Measurements from ENCODE around the gene ADGRD1.
"Not testable (repeated sequence)": the region's sequence is repeated elsewhere in the genome, so short reads cannot be mapped to it uniquely, and the experiment has no call there.

ADGRD1 gene

GRCh38 chr12:130937546-130937945 lies 16.2 kb upstream of the ADGRD1 start:
- DNase-seq (ENCODE audit: low read depth): not testable (repeated sequence)

DNA sequence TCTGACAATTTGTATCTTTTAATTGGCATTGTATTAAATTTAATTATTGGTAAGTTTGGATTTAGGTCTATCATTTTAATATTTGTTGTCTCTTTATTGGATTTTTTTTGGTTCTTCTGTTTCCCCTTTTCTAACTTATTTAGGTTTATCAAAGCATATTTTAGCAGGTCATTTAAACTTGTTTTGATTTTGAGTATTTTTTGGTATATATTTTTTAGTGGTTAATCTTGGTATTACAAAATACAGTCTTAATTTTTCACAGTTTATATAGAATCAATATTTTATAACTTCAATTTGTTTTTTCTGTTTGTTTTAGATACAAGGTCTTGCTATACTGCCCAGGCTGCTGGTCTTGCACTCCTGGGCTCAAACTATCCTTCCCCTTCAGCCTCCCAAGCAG lies 15.5 kb upstream of the ADGRD1 start:
- no peak for DNase-seq (ENCODE audit: low read depth)

GRCh38 chr12:130944878-130945277 lies 8.8 kb upstream of the ADGRD1 start:
- no peak for DNase-seq (ENCODE audit: low read depth)

DNA sequence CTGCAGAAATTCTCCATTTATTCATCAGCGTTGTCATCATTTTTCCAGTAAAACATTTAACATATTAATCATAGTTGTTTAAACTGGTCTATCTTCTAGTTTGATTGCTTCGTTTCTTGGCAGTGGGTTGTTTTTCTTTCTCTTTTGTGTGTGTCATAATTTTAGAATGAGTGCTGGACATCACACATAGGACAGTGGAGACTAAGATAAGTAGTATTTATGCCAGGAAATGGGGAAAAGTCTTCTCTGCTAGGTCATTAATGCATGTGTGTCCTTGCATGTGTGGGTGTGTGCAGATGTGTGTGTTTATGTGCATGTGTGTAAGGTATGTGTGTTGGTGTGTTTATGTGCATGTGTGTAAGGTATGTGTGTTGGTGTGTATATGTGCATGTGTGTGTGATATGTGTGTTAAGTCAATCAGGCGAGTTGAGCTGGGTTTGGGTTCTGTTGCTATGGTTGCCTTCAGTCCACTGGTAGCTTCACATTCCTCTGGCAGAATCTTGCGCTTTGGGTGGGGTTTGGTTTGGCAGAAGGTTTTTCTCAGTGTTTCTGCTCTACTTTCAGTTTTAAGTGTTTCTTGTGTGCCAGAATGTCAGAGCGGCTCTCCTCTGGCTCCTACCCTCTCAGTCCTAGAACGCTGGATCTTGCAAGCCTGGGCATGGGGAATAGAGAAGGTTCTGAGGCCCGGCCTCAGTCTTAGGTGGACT lies 7.8 kb upstream of the ADGRD1 start:
- DNase-seq (ENCODE audit: low read depth): no peak

DNA sequence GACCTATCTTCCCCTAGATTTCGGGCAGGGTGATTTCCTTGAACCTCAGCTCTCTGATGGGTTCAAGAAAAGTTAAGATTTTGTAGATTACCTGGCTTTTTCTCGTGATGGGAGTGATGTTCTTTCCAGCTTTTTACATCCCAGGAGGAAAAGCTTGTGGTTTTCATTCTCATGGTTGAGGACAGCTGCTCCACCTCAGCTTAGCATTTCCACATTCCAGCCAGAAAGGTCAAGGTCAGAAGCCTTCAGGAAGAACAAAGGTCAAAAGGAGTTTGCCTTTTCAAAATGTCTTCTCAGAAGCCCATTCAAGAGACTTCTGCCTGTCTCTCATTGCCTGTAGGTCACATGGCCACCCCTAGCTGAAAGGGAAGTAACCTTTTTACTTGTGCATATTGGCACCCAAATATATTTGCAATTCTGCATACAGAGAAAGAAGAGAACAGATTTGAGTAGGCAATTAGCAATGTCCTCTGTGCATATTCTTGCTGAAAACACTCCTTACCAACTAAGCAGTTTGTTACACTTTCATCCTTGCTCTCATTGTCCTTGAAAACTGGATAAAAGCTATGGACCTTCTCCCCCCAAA lies 6.6 kb upstream of the ADGRD1 start:
- DNase-seq (ENCODE audit: low read depth): no peak

DNA sequence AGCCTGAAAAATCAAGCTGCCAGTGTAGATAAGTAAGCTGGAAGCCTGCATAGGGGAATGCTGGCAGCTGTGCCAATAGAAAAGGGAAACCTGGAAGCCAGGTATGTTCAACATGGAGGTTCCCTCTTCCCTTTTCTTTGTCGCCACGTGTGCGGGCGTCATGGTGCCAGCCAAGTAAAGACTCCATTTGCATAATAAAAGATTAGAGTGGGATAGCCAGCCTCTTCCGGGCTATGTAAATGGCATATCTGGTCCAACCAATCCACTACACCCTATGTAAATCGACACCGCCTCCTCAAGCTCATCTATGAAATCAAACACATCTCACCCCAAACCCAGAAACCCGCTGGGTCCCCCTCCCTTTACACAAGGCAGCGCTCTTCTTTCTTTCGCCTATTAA lies 5.6 kb upstream of the ADGRD1 start:
- DNase-seq (ENCODE audit: low read depth): no peak

- no peak for DNase-seq (ENCODE audit: low read depth)
Measured at GRCh38 chr12:130948751-130949150, 5.0 kb upstream of the ADGRD1 start.

- no peak for DNase-seq (ENCODE audit: low read depth)
Measured at GRCh38 chr12:130949806-130950205, 3.9 kb upstream of the ADGRD1 start.

- DNase-seq (ENCODE audit: low read depth): no peak
Measured at GRCh38 chr12:130951636-130952035, 2.1 kb upstream of the ADGRD1 start.

DNA sequence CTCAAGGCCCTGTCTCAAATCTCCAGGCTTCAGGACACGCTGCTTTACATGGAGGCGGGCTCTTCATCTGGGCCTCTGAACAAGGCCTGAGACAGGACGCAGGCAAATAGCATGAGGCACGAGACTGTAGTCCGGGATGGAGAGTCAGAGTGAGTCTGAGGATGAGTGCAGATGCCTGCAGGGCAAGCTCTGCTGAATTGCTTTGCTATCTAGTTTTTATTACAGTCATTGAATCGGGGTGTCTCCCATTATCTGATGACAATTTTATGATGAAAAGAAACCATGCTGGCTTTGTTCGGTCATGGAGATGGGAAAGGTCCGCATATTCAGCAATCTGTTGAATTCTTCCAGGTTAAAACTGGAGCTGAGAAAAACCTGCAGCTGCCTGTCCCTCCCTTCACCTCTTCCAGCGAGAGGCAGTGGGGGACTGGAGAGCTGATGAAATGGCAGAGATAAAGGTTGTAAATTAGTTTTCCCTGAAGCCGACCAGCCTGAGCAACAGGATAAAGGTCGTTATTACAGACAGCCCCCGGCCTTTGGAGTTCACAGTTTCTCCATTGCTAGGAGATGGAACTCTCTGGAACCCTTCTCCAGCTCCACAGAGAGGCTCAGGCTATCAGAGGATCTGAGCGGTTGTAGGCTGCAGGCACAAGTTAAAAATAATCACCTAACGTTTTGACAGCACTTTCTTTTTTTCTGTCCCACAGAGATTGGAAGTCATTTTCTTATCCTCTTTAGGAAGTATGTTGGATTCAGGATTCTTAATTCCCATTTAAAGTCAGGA lies 1.3 kb upstream of the ADGRD1 start:
- DNase-seq (ENCODE audit: low read depth): no peak

- no peak for DNase-seq (ENCODE audit: low read depth)
Measured at GRCh38 chr12:130954544-130954831, 781 bp downstream of the ADGRD1 start.

- no peak for DNase-seq (ENCODE audit: low read depth)
Measured at GRCh38 chr12:130955238-130955816, 1.6 kb downstream of the ADGRD1 start.

DNA sequence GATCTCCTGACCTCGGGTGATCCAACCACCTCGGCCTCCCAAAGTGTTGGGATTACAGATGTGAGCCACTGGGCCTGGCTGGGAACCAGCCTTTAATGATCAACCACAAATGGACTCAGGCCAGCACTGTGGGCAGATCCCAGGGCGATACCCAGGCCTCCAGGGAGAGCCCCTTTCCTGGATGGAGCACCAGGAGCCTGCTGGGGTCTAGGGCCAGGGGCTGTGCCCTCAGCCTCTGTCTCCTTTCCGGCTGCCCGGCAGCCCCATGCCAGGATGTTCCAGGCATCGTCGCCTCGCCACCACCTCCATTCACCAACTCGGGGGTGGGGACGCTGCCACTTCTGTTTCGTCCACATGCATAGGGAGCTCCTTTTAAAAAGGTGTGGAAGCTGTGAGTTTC lies 2.3 kb downstream of the ADGRD1 start:
- no peak for DNase-seq (ENCODE audit: low read depth)

DNA sequence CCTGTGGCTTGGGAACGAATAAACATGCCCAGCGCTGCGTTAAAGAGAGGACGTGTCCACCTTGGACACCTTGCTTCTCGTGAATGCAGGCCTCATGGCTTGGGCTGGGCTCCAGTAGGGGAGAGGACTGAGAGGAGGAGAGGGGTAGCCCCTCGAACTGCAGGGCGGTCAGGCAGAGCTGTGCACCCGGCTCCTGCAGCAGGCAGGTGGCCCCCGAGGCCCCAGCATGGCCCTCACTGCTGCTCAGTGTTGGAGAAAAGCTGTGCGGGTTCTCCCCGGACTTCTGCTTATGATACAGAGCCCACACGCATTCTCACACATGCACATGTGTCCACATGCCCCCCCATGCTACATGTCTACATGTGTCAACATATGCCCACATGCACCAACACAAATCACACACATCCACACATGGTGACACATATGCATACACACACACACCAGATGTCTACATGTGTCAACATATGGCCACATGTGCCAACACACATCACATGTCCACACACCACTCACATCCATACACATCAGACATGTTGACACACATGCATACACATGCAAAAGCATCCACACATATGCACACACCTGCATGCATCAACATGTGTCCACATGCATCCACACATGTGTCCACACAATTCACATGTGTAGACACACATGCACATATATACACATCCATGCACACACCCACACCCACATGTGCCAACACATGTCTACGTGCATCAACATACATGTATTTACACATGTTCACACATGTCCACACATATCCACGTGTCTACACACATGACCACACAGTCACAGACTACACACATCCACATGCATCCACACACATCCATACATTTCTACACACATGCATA lies 3.0 kb downstream of the ADGRD1 start:
- no peak for DNase-seq (ENCODE audit: low read depth)

- DNase-seq (ENCODE audit: low read depth): no peak
Measured at GRCh38 chr12:130957304-130957621, 3.6 kb downstream of the ADGRD1 start.

GRCh38 chr12:130958557-130959140 lies 4.9 kb downstream of the ADGRD1 start:
- no peak for DNase-seq (ENCODE audit: low read depth)

DNA sequence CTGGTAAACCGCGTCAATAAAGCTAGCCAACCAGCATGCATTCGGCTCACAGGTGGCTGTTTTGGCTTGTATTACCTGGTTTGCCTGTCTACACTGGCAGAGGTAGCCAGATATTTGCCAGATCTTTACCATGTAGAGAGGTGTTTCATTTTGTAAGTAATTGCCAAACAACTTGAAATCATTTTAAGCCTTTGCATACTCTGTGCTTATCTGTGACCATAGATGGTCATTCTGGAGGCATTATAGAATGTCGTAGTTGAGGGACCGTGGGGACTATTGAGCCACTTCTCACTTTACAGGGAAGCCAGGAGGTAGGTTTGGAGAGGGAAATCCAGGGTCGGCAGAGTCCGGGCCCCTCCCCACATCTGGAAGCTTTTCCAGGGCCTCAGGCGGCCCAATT lies 5.9 kb downstream of the ADGRD1 start:
- DNase-seq (ENCODE audit: low read depth): no peak

DNA sequence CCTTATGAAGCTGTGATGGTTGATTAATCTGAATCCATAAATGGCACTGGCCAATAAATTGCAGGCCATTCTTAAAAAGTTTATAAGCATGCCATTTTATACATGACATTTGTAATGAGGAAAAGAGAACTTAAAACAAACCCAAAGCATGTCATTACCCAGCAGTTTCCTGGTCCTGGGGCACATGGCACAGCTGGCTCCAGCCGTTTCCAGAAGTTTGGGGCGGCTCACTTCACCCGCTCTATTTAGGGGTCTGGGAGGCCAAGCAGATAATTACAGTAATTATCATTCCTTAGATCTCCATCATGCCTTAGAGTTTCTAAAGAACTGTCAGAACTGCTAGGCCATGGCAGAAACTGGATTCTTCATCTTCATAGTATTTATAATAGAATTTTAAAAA lies 6.4 kb downstream of the ADGRD1 start:
- DNase-seq (ENCODE audit: low read depth): no peak

GRCh38 chr12:130960787-130961186 lies 7.1 kb downstream of the ADGRD1 start:
- no peak for DNase-seq (ENCODE audit: low read depth)

DNA sequence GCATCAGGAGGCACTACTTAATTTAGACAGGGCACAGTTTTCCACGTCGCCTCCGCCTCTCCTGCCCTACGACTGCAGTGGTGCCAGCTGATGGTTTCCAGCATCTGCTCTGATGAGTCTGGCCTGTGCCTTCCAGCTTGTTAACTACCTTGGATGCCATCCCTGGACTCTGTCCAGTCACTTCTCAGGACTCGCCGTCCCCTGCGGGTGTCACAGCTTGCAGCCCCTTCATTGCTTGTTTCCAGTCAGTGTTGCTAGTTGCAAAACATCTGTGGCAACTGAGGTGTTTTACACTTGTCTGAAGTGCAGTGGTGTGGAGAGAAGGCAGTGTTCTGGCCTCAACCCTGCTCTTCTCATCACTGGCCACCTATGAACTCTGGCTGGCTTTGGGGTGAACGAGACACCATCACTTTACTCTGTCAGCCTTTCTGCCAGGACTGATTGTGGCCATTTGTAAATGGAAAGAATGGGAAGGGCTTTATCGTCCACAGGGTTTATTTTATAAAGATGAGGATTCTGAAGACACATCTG lies 8.3 kb downstream of the ADGRD1 start:
- no peak for DNase-seq (ENCODE audit: low read depth)

DNA sequence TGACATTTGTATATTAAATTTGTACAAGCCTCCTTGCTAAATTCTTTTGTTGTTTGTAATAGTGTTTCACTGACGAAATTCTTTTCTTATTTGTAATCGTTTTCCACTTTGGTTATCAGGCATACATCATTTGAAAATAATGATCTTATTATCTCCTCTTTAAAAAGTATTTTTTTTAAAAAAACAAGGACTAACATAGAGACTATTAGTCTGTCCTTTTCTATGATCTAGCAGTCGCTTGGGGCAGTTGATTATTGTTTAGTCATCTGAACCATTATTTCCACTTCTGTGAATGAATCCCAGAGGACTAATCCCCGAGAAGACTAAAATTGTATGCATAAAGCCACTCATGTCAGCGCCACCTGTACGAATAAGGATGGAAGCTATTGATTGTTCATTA lies 11.5 kb downstream of the ADGRD1 start:
- no peak for DNase-seq (ENCODE audit: low read depth)

DNA sequence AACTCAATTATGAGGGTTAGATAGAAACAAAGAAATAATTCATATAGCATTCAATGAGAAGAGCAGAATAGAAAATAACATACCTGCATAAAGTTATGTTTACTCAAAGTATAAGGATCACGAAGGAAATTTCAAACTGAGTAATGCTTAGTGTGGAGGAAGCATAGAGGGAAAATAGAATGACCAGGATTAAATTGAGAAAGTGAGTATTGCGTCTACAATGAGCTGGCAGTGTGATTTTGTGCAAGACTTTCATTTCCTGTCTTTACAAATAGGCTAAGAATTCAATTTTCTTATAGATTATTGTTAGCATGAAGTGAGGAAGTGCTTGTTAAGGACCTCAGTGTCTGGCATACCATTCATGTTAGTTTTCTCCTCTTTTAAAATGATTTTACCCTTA lies 12.0 kb downstream of the ADGRD1 start:
- no peak for DNase-seq (ENCODE audit: low read depth)
